HG02938 (cell line): ENCODE data around the gene LRRC66.

ENCODE experiments used
- ATAC-seq: cut with Tn5 transposase; IDR thresholded peaks from one replicate; pipeline ENCODE4 v1.9.1; 2021; ENCODE audit warnings: mild to moderate bottlenecking, moderate library complexity; ENCODE audit not compliant: unreplicated experiment

LRRC66 gene

DNA sequence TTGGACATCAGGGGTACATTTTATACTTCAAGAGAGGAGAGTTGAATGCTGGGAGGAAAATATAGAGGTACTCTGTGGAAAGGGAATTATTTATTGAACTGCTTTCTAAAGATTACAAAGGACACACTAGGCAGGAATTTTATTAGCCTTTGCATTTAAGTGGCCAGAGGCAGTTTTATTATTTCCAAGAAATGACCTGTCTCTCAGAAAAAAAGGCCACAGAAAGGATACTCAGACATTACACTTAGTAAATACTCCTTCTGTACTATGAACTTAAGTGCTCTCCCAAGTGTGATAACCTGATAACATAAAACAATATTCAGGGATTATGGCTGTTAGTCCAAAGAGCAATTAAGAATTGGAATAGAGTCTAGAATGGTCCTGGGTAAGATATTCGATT is 7.5 kb downstream of the LRRC66 start:
- ATAC-seq = no peak

DNA sequence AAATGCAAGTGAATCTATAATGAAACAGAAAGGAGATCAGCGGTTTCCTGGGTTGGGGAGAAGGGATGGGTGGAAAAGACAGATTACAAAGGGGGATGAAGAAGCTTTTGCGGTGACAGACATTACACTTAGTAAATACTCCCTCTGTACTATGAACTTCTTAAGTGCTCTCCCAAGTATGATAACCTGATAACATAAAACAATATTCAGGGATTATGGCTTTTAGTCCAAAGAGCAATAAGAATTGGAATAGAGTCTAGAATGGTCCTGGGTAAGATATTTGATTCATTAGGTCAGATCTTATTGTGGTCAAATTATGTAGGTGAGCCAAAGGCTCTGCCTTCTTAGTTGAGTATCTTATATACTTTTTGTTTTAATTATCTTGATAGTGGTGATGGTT is 9.2 kb downstream of the LRRC66 start:
- no peak for ATAC-seq

DNA sequence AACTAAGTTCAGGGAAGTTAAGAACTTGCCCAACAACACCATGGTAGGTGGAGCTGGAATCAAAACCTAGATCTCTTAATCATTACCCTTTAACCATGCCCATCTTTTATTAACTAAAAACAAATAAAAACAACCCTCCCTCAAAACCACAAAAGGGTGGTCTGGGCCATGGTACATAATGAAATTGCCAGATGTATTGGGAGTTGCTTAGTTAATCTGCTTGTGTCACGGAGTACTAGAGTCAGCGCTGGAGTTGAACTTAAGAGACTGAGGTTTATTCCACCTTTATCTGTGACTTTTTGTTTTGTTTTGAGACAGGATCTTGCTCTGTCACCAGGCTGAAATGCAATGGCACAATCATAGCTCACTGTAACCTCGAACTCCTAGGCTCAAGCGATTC is 13.3 kb downstream of the LRRC66 start:
- no peak for ATAC-seq

DNA sequence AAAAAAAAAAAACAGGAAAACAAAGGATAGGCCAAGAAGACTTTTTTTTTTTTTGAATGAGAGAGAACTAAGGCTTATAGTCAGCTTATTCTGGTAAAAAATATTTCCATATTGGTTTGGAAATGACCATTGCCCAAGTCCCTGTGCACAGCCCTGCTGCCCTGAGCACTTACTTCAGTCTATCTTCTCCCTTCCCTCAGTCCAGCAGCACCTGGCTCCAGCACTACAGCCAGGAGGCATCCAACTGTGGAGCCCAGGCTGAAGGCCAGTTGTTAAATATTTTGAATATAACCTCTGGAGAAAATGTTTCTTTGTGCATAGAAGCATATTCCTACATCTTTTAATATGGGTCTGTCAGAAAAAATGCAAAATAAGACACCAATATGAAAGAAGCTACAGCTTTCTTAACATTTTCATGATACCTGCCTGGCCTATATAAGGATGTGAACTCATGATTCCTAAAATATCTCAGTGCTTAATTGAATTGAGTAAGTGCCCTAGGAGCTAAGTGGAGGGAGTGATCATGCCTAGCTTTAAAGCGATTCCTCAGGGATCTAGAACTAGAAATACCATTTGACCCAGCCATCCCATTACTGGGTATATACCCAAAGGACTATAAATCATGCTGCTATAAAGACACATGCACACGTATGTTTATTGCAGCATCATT is 14.4 kb downstream of the LRRC66 start:
- ATAC-seq = no peak

DNA sequence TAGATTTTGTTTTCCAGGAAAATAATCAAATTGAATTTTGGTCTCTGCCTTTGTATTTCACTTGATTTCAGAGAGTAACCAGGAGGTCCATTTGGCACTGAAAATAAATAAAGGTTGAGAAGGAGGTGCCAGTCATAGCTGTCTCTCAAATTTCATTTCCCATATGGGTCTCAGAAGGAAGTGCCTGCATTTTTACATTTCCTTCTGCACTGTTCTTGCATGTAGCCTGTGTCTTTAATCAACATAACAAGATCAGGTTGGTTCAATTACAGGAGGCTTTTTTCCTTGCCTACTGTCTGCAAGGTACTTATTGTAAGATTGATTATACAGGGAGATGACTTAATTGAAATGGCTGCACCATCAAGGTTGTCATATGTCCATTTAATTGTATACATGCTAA is 15.7 kb downstream of the LRRC66 start:
- ATAC-seq = no peak

DNA sequence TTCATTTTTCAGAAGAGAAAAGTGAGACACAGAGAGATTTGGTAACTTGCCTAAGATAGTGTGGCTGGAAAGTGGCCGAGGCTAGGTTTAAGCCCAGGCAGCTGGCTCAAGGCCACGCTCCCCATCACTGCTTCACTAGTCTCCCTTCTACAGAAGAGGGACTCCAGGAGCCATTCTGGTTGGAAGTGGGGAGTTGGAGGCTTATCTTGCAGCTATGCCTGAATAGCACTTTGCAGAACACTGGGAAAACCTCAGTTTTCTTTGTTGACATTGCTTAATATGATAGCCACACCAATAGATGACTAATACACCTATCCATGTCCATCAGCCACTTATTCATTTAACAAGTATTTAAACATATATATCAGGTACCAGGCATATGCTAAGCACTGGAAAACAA is 18.5 kb downstream of the LRRC66 start:
- ATAC-seq = no peak

DNA sequence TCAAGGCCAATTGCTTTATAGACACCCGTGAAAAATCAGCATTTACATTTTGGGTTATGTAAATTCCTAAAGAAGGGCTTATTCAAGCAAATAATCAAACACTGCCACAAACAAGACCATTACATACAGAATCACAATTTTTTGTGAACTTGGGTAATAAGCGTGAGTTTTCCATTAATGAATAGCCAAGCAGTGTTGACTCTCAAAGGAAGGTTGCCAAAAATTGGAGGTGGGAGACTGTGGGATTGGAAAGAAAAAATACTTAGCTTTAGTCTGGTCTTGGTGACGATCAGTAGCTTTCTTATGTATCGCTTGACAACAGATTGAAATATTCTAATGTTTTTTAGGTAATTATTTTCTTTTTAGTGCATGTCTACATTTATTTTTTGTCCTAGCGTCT is 20.9 kb downstream of the LRRC66 start:
- no peak for ATAC-seq

DNA sequence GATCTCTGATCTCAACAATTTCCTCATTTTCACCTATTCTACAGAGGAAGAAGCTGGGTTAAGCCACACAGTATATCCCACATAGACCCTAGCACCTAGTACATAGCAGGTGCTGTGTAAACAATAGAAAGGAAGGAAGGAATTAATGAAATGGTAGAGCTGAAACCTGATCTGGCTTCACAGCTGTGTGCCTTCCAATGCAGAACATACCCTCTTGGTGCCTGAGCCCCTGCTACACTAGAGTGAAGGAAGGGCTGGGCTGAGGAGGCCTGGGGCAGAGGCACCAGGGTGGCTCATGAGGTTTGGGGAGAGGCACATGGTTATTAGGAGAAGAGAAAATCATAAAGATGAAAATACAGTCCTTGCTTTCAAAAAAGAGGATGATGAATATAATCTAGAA is 21.3 kb downstream of the LRRC66 start:
- ATAC-seq = no peak

DNA sequence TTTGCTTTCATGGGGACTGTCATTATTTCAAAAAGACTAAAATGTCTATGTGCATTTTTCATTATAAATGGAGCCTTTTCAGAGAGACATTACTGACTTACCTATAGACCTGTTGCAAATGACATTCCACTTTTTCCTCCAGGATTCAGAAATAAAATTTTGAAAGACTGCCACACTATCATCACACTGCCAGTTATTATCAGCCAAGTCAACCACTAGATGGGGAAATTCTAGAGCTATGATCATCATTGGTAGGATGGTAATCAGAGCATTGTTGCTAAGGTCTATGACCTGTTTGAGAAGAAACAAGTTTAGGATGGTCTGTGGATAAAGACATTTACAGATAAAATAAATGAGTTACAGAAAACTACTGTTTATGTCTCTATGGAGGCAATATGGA is 22.5 kb downstream of the LRRC66 start:
- no peak for ATAC-seq

DNA sequence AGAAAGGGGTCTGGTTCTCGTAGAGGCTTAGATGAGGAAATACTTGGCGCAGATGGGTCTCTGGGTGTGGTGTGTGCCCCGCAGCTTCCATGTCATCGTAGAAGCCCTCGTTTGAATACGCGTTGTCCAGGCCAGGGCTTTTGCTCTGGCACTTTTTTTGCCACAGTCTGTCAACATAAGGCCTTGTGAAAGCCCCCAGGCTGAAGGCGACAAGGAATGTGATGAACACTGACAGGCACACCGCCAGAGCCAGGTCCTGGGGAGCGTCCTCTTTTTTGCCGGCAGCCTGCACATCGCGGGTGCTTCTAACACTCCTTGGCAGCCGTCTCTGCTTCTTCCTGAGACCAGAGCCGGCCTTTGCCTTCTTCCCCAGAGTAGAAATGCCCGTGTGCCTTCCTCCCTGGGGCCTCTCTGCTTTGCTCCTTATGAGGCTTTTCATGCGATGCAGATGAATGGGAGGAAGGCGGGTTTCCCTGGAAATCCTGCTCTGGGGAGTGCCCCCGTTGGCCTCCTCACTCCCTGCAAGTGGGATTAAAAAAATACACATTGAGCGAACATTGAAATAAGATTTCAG is 24.4 kb downstream of the LRRC66 start:
- no peak for ATAC-seq

DNA sequence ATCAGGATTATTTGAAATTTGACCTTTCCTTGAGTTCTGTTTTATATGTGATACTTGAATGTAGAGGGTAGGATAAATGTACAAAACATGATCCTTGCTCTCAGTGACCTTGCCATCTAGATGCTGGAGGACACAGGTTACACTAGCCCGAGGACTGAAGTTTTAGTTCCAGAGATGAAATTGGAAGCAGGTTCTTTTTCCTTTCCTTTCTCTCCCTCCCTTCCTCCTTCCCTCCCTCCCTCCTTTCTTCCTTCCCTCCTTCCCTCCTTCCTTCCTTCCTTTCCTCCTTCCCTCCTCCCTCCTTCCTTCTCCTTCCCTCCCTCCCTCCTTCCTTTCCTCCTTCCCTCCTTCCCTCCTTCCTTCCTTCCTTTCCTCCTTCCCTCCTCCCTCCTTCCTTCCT is 54.3 kb downstream of the LRRC66 start:
- ATAC-seq = no peak

DNA sequence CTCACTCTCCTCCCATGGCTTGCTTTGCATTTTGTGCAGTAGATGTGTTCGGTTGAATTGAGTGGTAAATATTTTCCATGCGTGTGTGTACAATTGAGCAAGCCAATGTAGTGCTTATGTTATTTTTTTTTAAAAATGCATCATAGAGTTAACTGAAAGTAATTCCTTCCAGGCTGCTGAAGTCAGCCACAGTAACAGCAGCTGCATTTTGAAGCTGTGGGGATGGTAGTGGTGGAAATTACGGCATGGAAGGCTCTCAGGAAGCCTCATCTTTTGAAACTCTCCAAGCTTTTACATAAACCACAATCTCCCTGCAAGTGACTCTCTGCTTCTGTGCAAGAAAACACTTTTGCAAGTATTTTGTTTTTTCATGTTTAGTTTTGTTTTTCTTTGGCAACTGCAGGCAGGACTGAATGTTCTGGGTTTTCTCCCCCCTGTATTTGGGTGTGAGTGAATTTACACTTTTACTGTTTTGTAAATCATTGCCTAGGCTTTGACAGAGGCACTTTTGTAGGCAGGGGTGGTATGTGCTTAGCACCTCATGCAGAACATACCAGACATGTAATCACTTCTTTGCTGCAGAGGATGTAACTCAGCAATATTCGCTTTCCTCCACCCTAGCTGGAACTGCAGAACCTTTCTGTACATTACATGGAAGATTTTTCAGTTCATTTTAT is 56.2 kb downstream of the LRRC66 start:
- no peak for ATAC-seq

DNA sequence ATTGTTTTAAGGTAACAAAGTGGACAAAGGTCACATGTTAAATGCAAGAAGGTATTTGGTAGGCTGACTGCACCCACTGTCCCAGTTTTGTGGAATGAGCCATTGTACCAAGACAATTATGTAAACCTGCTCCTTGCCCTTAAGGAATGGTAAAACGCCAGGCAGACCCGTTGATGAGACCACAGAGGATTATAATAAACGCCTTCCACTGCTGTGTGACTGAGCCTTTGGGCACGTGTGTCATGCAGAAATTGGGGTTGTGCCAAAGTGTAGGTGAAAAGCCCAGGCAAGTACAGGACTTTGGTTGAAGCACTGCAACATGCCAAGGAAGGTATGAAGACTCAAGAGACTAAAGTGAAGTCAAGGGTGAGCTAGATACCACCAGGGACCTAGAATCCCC is 59.7 kb downstream of the LRRC66 start:
- ATAC-seq = no peak

DNA sequence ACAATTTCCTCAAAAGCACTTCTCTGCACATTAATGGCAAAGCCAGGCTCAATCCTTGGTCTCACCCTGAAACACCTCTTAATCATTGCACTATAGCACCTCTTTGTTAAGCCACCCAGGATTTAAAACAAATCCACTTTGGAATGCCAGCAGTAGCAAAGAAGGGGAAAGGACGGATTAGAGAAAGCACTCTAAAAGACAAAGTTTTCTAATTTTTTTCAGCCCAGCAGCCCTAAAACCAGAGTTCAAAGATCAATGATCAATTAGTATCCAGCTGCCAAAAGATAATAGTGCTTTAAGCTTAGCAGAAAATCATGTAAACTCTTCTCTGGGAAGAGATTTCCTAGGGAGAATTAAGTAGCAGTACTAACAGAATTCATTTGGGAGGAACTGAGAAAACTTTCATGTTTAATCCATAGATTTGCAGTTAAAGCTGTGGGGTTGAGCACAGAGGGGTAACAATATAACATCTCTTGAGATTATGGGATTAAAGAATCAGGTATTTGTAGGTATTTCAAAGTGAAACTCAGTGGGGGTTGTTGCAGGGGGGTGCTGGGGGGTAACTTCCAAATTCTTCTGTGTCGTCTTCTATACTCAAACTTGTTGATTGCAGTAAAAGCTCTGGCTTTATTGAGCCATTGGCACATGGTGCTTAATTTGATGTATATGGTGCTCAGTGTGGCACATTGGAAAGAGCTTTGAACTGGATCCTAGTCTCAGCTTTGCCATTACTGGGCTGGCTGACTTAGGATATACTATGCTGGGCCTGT is 61.8 kb downstream of the LRRC66 start:
- no peak for ATAC-seq
